Caco-2 (cell line): ENCODE results near the gene LYST. TPM values are rescaled to one million over a fixed set of nuclear protein-coding genes. Genes with fewer than 3 reads are reported as not detected.

ENCODE experiments used
- BruUV-seq: library from RNA; stranded (reverse); fragments of 400-500 nt; replicated peaks from 2 replicates; lab custom pipeline; 2021; lab: Mats Ljungman, UMichigan
- CTCF ChIA-PET: fragments of 300-600 bp; sonication (Branson Sonifier 250); formaldehyde crosslinking; loops from one replicate; lab custom pipeline; 2022; ENCODE audit warnings: antibody characterized with exemption; lab: Charles Lee
- POLR2A ChIA-PET: fragments of 300-600 bp; sonication (Branson Sonifier 250); formaldehyde crosslinking; loops from one replicate; lab custom pipeline; 2022; ENCODE audit warnings: antibody characterized with exemption; lab: Charles Lee
- DNase-seq, 2 experiments: peaks; one replicate each; pipeline versions ENCODE4 v3.0.0 to v3.0.0-alpha.2; 2020 to 2022
- H3K27me3 ChIP-seq: replicated peaks from 2 replicates; pipeline ENCODE4 v1.6.0; 2011; ENCODE audit warnings: low read length; ENCODE audit not compliant: control insufficient read depth, insufficient read depth
- H3K36me3 ChIP-seq: 2 replicates; pipeline ENCODE4 v1.5.1; 2011; ENCODE audit warnings: low read length; ENCODE audit not compliant: control insufficient read depth, insufficient read depth
- H3K4me1 ChIP-seq: fragments of 250-450 bp; sonication (Bioruptor Pico); 2 replicates; pipeline ENCODE4 v1.5.1; 2020; ENCODE audit warnings: mild to moderate bottlenecking
- H3K4me3 ChIP-seq: 2 replicates; pipeline ENCODE4 v1.5.1; 2011; ENCODE audit warnings: low read depth, mild to moderate bottlenecking, control low read depth, low read length
- H3K9me3 ChIP-seq: fragments of 250-450 bp; sonication (Bioruptor Pico); 2 replicates; pipeline ENCODE4 v1.5.1; 2020; ENCODE audit warnings: mild to moderate bottlenecking, moderate library complexity
- H3K27ac Mint-ChIP-seq: one replicate; pipeline ENCODE4 v1.8.0; 2022; ENCODE audit warnings: mixed read lengths; ENCODE audit not compliant: unreplicated experiment
- H3K27me3 Mint-ChIP-seq: one replicate; pipeline ENCODE4 v1.8.0; 2022; ENCODE audit warnings: mixed read lengths; ENCODE audit not compliant: insufficient read depth, unreplicated experiment
- H3K36me3 Mint-ChIP-seq: one replicate; pipeline ENCODE4 v1.8.0; 2022; ENCODE audit warnings: mild to moderate bottlenecking, mixed read lengths; ENCODE audit not compliant: insufficient read depth, unreplicated experiment
- H3K4me1 Mint-ChIP-seq: one replicate; pipeline ENCODE4 v1.8.0; 2022; ENCODE audit warnings: low read depth, mixed read lengths; ENCODE audit not compliant: unreplicated experiment
- H3K4me3 Mint-ChIP-seq: one replicate; pipeline ENCODE4 v1.8.0; 2022; ENCODE audit warnings: mild to moderate bottlenecking, moderate library complexity, mixed read lengths; ENCODE audit not compliant: unreplicated experiment
- H3K9me3 Mint-ChIP-seq: one replicate; pipeline ENCODE4 v1.8.0; 2022; ENCODE audit warnings: mixed read lengths; ENCODE audit not compliant: unreplicated experiment
- intact Hi-C: fragments of 100-400 bp; cut with micrococcal nuclease; formaldehyde crosslinking; loops from one replicate; pipeline ENCODE4 v1.10.0; 2022; ENCODE audit not compliant: unreplicated experiment
- total RNA-seq: library from RNA; stranded (reverse); gene quantifications from 2 replicates; pipeline ENCODE4 v1.2.3, GENCODE V29; 2022
- TF ChIP-seq, protein P1 (sequence below), 2 experiments: fragments of 200-600 bp in 1 of 2; IDR thresholded peaks; 1 replicate in 1 of 2; 2 replicates in 1 of 2; pipeline versions ENCODE4 v1.5.1 to v1.8.0; 2011 to 2022; ENCODE audit warnings: antibody characterized with exemption in 1 of 2, control low read depth in 1 of 2, inconsistent platforms in 1 of 2, low read depth in 1 of 2, low read length in 1 of 2, mild to moderate bottlenecking in 1 of 2, moderate library complexity in 1 of 2; ENCODE audit not compliant: insufficient read depth in 1 of 2, severe bottlenecking in 1 of 2, unreplicated experiment in 1 of 2

Gene LYST
- total RNA-seq, 1 experiment from 2014 or later = 5.6 TPM

DNA sequence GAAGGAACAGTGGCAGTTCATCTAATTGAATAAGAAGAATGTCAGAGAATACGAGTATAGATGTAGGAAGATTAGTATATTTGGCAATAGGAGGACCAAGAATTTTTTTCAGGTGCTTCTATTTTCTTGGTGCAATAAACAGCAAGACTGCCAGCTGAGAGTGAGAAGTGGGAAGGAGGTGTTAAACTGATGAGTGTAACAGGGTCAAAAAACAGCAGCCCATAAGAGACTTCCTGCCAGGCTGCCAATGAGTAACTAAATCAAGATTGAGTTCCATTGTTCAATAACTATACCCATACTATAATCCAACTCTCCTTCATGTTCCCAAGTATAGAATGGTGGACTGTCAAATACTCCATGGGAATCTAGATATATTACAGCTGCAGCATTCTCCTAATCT, 28.7 kb downstream of the LYST start:
- no peaks in the 10 kb centered on the region for H3K9me3 Mint-ChIP-seq
- ChIA-PET POLR2A (no interaction called here), CTCF (interaction anchor here (0.6 kb wide), 1 partner anchor 807 kb away, joined by 3 read pairs; no protein-coding TSS in a partner anchor)
- H3K4me3 Mint-ChIP-seq = no peak overlapping the region
- BruUV-seq = no TSS peak
- Histone ChIP-seq H3K36me3 (no peaks in the 10 kb centered on the region), H3K9me3 (no peaks in the 10 kb centered on the region), H3K4me1 (no peaks in the 10 kb centered on the region), H3K27me3 (no peaks in the 10 kb centered on the region; the same call in 1 of the 2 replicates), H3K4me3 (no peak overlapping the region)
- H3K4me1 Mint-ChIP-seq = no peaks in the 10 kb centered on the region
- H3K27me3 Mint-ChIP-seq = no peaks in the 10 kb centered on the region
- H3K27ac Mint-ChIP-seq = no peak overlapping the region
- intact Hi-C loops = no loop called here
- no peak for DNase-seq
- no peaks in the 10 kb centered on the region for H3K36me3 Mint-ChIP-seq
- TF ChIP-seq, protein P1, sequence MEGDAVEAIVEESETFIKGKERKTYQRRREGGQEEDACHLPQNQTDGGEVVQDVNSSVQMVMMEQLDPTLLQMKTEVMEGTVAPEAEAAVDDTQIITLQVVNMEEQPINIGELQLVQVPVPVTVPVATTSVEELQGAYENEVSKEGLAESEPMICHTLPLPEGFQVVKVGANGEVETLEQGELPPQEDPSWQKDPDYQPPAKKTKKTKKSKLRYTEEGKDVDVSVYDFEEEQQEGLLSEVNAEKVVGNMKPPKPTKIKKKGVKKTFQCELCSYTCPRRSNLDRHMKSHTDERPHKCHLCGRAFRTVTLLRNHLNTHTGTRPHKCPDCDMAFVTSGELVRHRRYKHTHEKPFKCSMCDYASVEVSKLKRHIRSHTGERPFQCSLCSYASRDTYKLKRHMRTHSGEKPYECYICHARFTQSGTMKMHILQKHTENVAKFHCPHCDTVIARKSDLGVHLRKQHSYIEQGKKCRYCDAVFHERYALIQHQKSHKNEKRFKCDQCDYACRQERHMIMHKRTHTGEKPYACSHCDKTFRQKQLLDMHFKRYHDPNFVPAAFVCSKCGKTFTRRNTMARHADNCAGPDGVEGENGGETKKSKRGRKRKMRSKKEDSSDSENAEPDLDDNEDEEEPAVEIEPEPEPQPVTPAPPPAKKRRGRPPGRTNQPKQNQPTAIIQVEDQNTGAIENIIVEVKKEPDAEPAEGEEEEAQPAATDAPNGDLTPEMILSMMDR (IDR thresholded peaks at IDR 0.05; ENCODE audit: insufficient read depth in 1 of 2, low read depth in 1 of 2, low read length in 1 of 2, severe bottlenecking in 1 of 2, unreplicated experiment in 1 of 2) = no peak

DNA sequence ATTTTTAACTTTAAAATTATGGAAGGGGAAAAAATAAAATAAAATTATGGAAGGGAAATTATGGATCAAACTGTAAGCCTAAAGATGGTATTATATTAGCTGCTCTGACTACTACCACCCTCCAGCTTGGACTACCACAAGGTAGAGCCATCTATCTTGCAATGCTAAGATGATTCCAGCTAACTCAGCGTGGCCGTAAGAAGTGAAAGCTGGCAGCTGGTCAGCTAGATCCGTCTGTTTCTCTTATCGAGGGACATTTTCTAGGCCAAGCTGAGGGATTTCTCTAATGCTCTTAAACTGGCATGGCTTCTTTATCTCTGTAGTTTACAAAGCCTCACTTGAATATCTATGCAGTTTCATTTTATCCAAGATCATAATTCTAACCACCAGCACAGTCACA, 31.5 kb downstream of the LYST start:
- Mint-ChIP-seq H3K4me1 (no peaks in the 10 kb centered on the region), H3K9me3 (no peaks in the 10 kb centered on the region), H3K36me3 (no peaks in the 10 kb centered on the region), H3K27ac (no peak overlapping the region), H3K4me3 (no peak overlapping the region), H3K27me3 (no peaks in the 10 kb centered on the region)
- Histone ChIP-seq H3K4me1 (no peaks in the 10 kb centered on the region), H3K4me3 (no peak overlapping the region), H3K27me3 (no peaks in the 10 kb centered on the region; the same call in 1 of the 2 replicates), H3K9me3 (no peaks in the 10 kb centered on the region), H3K36me3 (no peaks in the 10 kb centered on the region)
- no peak for DNase-seq
- ChIA-PET CTCF (interaction anchor here (0.8 kb wide), 1 partner anchor 8 kb away, joined by 3 read pairs; no protein-coding TSS in a partner anchor), POLR2A (no interaction called here)
- intact Hi-C loops = no loop called here
- no TSS peak for BruUV-seq
- TF ChIP-seq, protein P1 (IDR thresholded peaks at IDR 0.05; ENCODE audit: insufficient read depth in 1 of 2, low read depth in 1 of 2, low read length in 1 of 2, severe bottlenecking in 1 of 2, unreplicated experiment in 1 of 2) = no peak

DNA sequence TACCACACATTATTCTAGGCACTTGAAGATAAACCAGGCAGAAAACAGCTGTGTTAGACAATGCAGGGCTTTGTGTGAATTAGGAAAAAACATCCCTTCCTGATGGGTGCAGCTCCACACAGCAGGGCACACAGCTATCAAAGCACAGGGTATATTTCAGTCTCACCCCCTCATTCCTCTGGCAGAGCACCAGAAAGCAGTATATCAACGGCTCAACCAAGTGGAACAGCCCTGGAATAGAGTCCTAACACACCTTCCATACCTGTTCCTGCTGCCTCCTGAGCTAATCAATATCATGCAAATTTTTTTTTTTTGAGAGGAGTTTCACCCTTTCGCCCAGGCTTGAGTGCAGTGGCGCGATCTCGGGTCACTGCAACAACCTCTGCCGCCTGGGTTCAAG, 32.1 kb downstream of the LYST start:
- TF ChIP-seq, protein P1 (IDR thresholded peaks at IDR 0.05; ENCODE audit: insufficient read depth in 1 of 2, low read depth in 1 of 2, low read length in 1 of 2, severe bottlenecking in 1 of 2, unreplicated experiment in 1 of 2) = no peak
- ChIA-PET POLR2A (no interaction called here), CTCF (no interaction called here)
- no TSS peak for BruUV-seq
- no peaks in the 10 kb centered on the region for H3K4me1 Mint-ChIP-seq
- H3K36me3 Mint-ChIP-seq = no peaks in the 10 kb centered on the region
- H3K27me3 Mint-ChIP-seq = no peaks in the 10 kb centered on the region
- H3K27me3 ChIP-seq = no peaks in the 10 kb centered on the region; the same call in 1 of the 2 replicates
- H3K9me3 Mint-ChIP-seq = no peaks in the 10 kb centered on the region
- no peak overlapping the region for H3K4me3 ChIP-seq
- no peak overlapping the region for H3K27ac Mint-ChIP-seq
- no peaks in the 10 kb centered on the region for H3K36me3 ChIP-seq
- no peak for DNase-seq
- no peaks in the 10 kb centered on the region for H3K9me3 ChIP-seq
- no peaks in the 10 kb centered on the region for H3K4me1 ChIP-seq
- intact Hi-C loops = no loop called here
- H3K4me3 Mint-ChIP-seq = no peak overlapping the region
